Spleen (tissue), 7 donors: ENCODE results near the gene INPP4A.

Experiments
- CTCF ChIP-seq, 11 experiments: fragments of 200-600 bp in 7 of 11; fragments of 450-650 bp in 4 of 11; sonication (generic) in 4 of 11; IDR thresholded peaks in 8 of 11; conservative IDR thresholded peaks in 3 of 11; 1 replicate in 7 of 11; 2 replicates in 4 of 11; pipeline versions ENCODE4 v1.4.0 to v1.8.0; 2016 to 2021; ENCODE audit warnings: antibody characterized with exemption in 11 of 11, inconsistent platforms in 4 of 11, mild to moderate bottlenecking in 1 of 11
- POLR2A ChIP-seq, 3 donors: fragments of 450-650 bp; IDR thresholded peaks; one replicate each; pipeline ENCODE4 v1.5.1; 2017; ENCODE audit warnings: antibody characterized with exemption in 3 of 3, mild to moderate bottlenecking in 1 of 3
- donor health status: DM: no; HTN: no; CAD: no; lungs with moderate emphysema.
- donor health status: DM: no; HTN: no; CAD: no.
- donor health status: DM: no; HTN: no; CAD: no.

- no peak for TF ChIP-seq CTCF (IDR thresholded peaks at IDR 0.05 in 8 of 11, conservative IDR thresholded peaks at IDR 0.05 in 3 of 11)
- no peak for TF ChIP-seq POLR2A (IDR thresholded peaks at IDR 0.05)
Measured at GRCh38 chr2:98498703-98499440, 54.2 kb downstream of the INPP4A start.
